Measurements from ENCODE around the gene SNORC. TPM values are rescaled to one million over a fixed set of nuclear protein-coding genes. Genes with fewer than 3 reads are reported as not detected.

The SNORC gene
- total RNA-seq, 4 donors from 2014 or later: 0.35 to 2.0 TPM; not detected in 2

GRCh38 chr2:232877940-232878511 is 8.0 kb downstream of the SNORC start:
- intact Hi-C loops (cut with DNase I; ENCODE audit: low total_unique reads): no loop called here
- H3K27me3 ChIP-seq: peaks cover 0 to 6% of the 10 kb centered on the region in 2 donors
- no peak for DNase-seq
- H3K36me3 ChIP-seq: no peaks in the 10 kb centered on the region
- no peaks in the 10 kb centered on the region for H3K9me3 ChIP-seq
- H3K27ac ChIP-seq: no peak overlapping the region
- H3K4me1 ChIP-seq: peaks cover 0 to 7% of the 10 kb centered on the region in 2 donors
- no peak for TF ChIP-seq POLR2A (IDR thresholded peaks at IDR 0.05)
- TF ChIP-seq CTCF (IDR thresholded peaks at IDR 0.05): no peak
- no peak overlapping the region for H3K4me3 ChIP-seq

DNA sequence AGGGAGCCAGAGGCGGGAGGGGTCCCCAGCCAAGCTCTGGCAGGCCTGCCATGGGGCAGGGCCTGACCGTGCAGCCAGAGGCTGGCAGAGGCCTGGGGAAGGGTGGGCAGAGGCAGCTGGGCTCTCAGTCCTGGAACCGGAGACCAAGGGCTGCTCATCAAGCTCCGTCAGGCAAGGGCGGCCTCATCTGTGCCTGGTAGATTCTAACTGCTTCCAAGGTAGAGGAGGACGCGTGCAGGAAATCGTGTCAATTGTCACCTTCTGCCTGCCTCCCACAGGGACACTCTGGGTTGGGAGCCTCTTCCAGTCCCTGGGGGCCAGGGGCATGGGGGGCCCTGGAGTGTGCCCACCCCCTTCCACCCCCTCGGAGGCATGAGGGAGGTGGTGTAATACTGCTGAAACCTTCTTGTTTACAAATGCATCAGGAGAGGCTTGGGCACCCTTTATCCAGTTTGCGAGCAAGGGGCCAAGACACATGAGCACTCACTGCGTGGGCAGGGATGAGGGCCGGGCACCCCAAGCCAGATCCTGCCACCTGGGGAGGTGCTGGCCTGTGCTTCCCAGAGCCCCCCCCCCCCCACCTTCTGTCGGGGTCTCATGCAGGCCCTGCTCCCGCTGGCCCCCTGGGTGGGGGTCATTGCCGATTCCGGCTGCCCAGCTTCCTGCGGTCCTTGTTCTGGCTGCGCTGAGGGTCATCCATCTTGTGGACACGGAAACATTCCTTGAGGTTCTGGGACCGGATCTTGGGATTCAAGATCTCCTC is 9.0 kb downstream of the SNORC start:
- Histone ChIP-seq H3K27ac (no peak overlapping the region), H3K36me3 (no peaks in the 10 kb centered on the region), H3K27me3 (peaks cover 0 to 6% of the 10 kb centered on the region in 2 donors), H3K4me1 (peaks cover 0 to 7% of the 10 kb centered on the region in 2 donors), H3K9me3 (no peaks in the 10 kb centered on the region), H3K4me3 (no peak overlapping the region)
- TF ChIP-seq CTCF (IDR thresholded peaks at IDR 0.05) (no peak), POLR2A (IDR thresholded peaks at IDR 0.05) (no peak)
- no peak for DNase-seq
- intact Hi-C loops (cut with DNase I; ENCODE audit: low total_unique reads): no loop called here

GRCh38 chr2:232879618-232880494 is 9.8 kb downstream of the SNORC start:
- TF ChIP-seq POLR2A (IDR thresholded peaks at IDR 0.05): no peak
- TF ChIP-seq CTCF (IDR thresholded peaks at IDR 0.05): no peak
- H3K9me3 ChIP-seq: no peaks in the 10 kb centered on the region
- no peaks in the 10 kb centered on the region for H3K36me3 ChIP-seq
- no peak for DNase-seq
- H3K27me3 ChIP-seq: peaks cover 0 to 6% of the 10 kb centered on the region in 2 donors
- peaks cover 0 to 7% of the 10 kb centered on the region in 2 donors for H3K4me1 ChIP-seq
- H3K4me3 ChIP-seq: no peak overlapping the region
- intact Hi-C loops (cut with DNase I; ENCODE audit: low total_unique reads): no loop called here
- H3K27ac ChIP-seq: no peak overlapping the region

DNA sequence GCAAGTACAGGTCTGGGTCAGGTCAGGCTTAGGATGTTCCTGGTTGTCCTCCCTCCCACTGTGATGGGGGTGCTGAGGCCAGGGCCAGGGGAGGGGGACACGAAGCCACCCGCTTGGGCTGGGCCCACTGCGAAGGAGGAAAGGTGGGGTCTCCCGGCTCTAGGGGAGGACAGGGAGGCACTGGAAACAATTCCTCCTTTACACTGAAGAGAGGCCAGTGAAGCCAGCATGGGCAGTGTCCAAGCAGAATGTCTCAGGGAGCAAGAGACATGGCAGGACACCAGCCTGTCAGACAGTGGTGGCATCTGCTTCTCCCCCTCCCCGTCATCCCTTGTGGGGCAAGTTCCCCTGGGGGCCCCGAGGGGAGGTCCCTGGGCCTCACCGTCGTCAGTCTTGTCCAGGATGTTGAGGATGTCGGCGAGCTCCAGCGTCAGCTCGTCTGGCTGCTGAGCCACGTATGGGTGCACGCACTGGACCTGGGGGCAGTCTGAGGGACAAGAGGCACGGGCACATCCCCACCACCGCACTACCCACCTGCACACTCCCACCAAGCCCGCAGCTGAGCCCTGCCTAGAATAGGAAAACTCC is 10.8 kb downstream of the SNORC start:
- H3K27ac ChIP-seq: no peak overlapping the region
- H3K27me3 ChIP-seq: peaks cover 0 to 1% of the 10 kb centered on the region in 2 donors
- intact Hi-C loops (cut with DNase I; ENCODE audit: low total_unique reads): no loop called here
- no peak overlapping the region for H3K4me3 ChIP-seq
- no peaks in the 10 kb centered on the region for H3K9me3 ChIP-seq
- DNase-seq: no peak
- no peak for TF ChIP-seq POLR2A (IDR thresholded peaks at IDR 0.05)
- TF ChIP-seq CTCF (IDR thresholded peaks at IDR 0.05): no peak
- H3K4me1 ChIP-seq: peaks cover 0 to 4% of the 10 kb centered on the region in 2 donors
- no peaks in the 10 kb centered on the region for H3K36me3 ChIP-seq
